H1 (cell line): Measurements from ENCODE around the gene WDFY3.

ENCODE experiments used
- CHD1 ChIP-seq: IDR thresholded peaks from 2 replicates; pipeline ENCODE4 v1.6.1; 2012; ENCODE audit warnings: low read depth, low read length, improper control_type of control experiment
- EGR1 ChIP-seq: IDR thresholded peaks from 2 replicates; pipeline ENCODE4 v1.6.1; 2011; ENCODE audit warnings: low read depth, low read length, borderline replicate concordance
- EP300 ChIP-seq, 2 experiments: IDR thresholded peaks; 1 replicate in 1 of 2; 2 replicates in 1 of 2; pipeline ENCODE4 v1.6.1; 2011 to 2012; ENCODE audit warnings: low read depth in 2 of 2, low read length in 2 of 2, mild to moderate bottlenecking in 2 of 2, borderline replicate concordance in 1 of 2, inconsistent platforms in 1 of 2, moderate library complexity in 1 of 2
- EZH2 ChIP-seq: fragments of 200-600 bp; sonication (generic); IDR thresholded peaks from 2 replicates; pipeline ENCODE4 v1.7.1; 2012; ENCODE audit warnings: low read depth, mild to moderate bottlenecking, moderate library complexity, low read length, inconsistent platforms; ENCODE audit not compliant: severe bottlenecking
- FOSL1 ChIP-seq: IDR thresholded peaks from 2 replicates; pipeline ENCODE4 v1.6.1; 2011; ENCODE audit warnings: mild to moderate bottlenecking, low read depth, low read length, moderate library complexity; ENCODE audit not compliant: insufficient read depth
- RFX5 ChIP-seq: IDR thresholded peaks from 2 replicates; pipeline ENCODE4 v1.6.1; 2011; ENCODE audit warnings: low read depth, low read length, improper control_type of control experiment, borderline replicate concordance
- SIN3A ChIP-seq, 2 experiments: IDR thresholded peaks in 1 of 2; conservative IDR thresholded peaks in 1 of 2; 2 replicates each; pipeline ENCODE4 v1.6.1; 2011 to 2012; ENCODE audit warnings: low read length in 2 of 2, improper control_type of control experiment in 1 of 2, low read depth in 1 of 2, mild to moderate bottlenecking in 1 of 2
- SP2 ChIP-seq: IDR thresholded peaks from 2 replicates; pipeline ENCODE4 v1.6.1; 2012; ENCODE audit warnings: mild to moderate bottlenecking, low read length, inconsistent platforms
- SRF ChIP-seq: IDR thresholded peaks from 2 replicates; pipeline ENCODE4 v1.6.1; 2011; ENCODE audit warnings: mild to moderate bottlenecking, low read depth, low read length, moderate library complexity
- SUZ12 ChIP-seq: fragments of 200-600 bp; sonication (generic); IDR thresholded peaks from 2 replicates; pipeline ENCODE4 v1.6.1; 2012; ENCODE audit warnings: mild to moderate bottlenecking, inconsistent platforms, low read length, moderate library complexity, mixed read lengths
- TF ChIP-seq, protein P1 (sequence below): IDR thresholded peaks from 2 replicates; pipeline ENCODE4 v1.6.1; 2012; ENCODE audit warnings: inconsistent platforms
- TF ChIP-seq, protein P2 (sequence below), 3 experiments: IDR thresholded peaks; 1 replicate in 2 of 3; 2 replicates in 1 of 3; pipeline versions ENCODE4 v1.5.1 to v1.6.1; 2011; ENCODE audit warnings: low read length in 3 of 3, mild to moderate bottlenecking in 3 of 3, inconsistent platforms in 2 of 3, low read depth in 1 of 3, moderate library complexity in 1 of 3; ENCODE audit not compliant: insufficient read depth in 1 of 3; ENCODE audit errors: control extremely low read depth in 1 of 3

DNA sequence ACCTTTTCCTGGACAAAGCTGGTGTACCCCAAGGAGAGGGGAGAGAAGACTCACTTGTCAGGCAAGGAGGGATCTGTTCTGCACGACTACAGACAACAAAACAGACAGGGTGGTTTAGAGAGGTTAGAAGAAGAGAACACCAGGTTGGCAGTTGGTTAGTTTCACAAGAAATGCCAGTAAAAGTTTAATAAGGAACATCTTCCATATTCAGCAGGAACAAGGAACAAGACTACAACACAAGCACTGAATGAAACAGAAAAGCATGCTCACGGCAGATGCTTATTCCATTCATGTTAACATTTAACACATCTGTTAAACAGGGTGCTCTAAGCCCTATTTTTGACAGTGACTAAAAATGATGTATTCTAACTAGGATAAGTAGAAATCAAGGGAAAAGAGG, 158.2 kb downstream of the WDFY3 start:
- TF ChIP-seq, protein P1, sequence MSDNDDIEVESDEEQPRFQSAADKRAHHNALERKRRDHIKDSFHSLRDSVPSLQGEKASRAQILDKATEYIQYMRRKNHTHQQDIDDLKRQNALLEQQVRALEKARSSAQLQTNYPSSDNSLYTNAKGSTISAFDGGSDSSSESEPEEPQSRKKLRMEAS, result no peak
- TF ChIP-seq RFX5 (no peak), EGR1 (no peak), SIN3A (conservative IDR thresholded peaks at IDR 0.05 in 1 of 2, IDR thresholded peaks at IDR 0.05 in 1 of 2; ENCODE audit: low read depth in 1 of 2, low read length in 2 of 2) (no peak), EP300 (IDR thresholded peaks at IDR 0.05; ENCODE audit: borderline replicate concordance in 1 of 2, low read depth in 2 of 2, low read length in 2 of 2) (no peak), EZH2 (no peak), SUZ12 (no peak), CHD1 (no peak), SRF (no peak), SP2 (no peak), FOSL1 (no peak)
- TF ChIP-seq, protein P2, sequence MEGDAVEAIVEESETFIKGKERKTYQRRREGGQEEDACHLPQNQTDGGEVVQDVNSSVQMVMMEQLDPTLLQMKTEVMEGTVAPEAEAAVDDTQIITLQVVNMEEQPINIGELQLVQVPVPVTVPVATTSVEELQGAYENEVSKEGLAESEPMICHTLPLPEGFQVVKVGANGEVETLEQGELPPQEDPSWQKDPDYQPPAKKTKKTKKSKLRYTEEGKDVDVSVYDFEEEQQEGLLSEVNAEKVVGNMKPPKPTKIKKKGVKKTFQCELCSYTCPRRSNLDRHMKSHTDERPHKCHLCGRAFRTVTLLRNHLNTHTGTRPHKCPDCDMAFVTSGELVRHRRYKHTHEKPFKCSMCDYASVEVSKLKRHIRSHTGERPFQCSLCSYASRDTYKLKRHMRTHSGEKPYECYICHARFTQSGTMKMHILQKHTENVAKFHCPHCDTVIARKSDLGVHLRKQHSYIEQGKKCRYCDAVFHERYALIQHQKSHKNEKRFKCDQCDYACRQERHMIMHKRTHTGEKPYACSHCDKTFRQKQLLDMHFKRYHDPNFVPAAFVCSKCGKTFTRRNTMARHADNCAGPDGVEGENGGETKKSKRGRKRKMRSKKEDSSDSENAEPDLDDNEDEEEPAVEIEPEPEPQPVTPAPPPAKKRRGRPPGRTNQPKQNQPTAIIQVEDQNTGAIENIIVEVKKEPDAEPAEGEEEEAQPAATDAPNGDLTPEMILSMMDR (IDR thresholded peaks at IDR 0.05; ENCODE audit: control extremely low read depth in 1 of 3, insufficient read depth in 1 of 3, low read depth in 1 of 3, low read length in 3 of 3), result no peak
